WERI-Rb-1 (cell line): ENCODE data around the gene UBE2J1.

Source experiments
- DNase-seq: peaks from one replicate; pipeline ENCODE4 v3.0.0-alpha.2; 2020
- H3K27ac ChIP-seq: fragments of 250-450 bp; sonication (Bioruptor Pico); 2 replicates; pipeline ENCODE4 v1.5.1; 2020; ENCODE audit warnings: mild to moderate bottlenecking, moderate library complexity
- H3K27me3 ChIP-seq: fragments of 250-450 bp; sonication (Bioruptor Pico); 2 replicates; pipeline ENCODE4 v1.5.1; 2021; ENCODE audit warnings: mild to moderate bottlenecking, low read depth, moderate library complexity; ENCODE audit not compliant: insufficient read depth, severe bottlenecking
- H3K36me3 ChIP-seq: fragments of 250-450 bp; sonication (Bioruptor Pico); 2 replicates; pipeline ENCODE4 v1.5.1; 2020; ENCODE audit warnings: mild to moderate bottlenecking, moderate library complexity
- H3K4me3 ChIP-seq: 2 replicates; pipeline ENCODE4 v1.5.1; 2011; ENCODE audit warnings: low read depth, mild to moderate bottlenecking, control low read depth, low read length
- H3K9me3 ChIP-seq: fragments of 250-450 bp; sonication (Bioruptor Pico); 2 replicates; pipeline ENCODE4 v1.5.1; 2021; ENCODE audit warnings: mild to moderate bottlenecking, moderate library complexity; ENCODE audit not compliant: severe bottlenecking
- TF ChIP-seq, protein P1 (sequence below): IDR thresholded peaks from 2 replicates; pipeline ENCODE4 v1.5.1; 2011; ENCODE audit warnings: low read depth, mild to moderate bottlenecking, control low read depth, inconsistent platforms, low read length

UBE2J1 gene

DNA sequence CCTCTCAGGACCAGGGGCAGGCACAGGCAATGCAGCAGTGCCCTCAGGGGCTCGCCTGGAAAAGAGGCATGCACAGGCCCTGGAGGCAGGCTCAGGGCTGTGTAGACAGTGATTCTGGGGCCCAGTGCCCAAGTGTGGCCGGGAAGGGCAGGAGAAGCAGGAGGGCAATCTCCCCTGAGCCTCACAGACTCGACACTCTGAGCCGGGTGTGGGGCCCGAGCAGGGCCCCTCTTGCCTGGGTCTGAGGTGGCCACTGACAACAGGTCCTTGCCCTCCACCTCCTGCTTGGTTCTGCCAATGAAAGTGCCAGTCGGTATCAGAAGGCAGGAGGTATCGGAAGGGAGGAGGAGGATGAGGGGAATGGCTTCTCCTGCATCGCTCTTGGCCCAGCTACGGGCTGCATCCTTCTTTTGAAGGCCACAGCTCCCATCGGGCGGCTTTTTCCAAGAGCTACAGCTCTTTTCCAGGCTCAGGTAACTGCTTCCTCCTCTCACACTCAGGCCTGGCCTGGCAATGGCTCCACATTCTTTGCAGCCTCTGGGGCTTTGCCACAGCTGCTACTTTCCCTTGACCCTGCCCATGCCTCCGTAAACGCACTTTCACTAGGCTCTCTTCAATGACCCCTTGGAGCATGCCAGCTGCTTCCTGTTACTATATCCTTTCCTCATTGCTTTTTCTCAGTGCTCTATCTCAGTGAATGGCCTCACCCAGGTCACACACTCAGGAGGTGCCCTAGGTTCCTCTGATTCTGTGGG lies 61.9 kb downstream of the UBE2J1 start:
- no peak for DNase-seq
- no peaks in the 10 kb centered on the region for H3K9me3 ChIP-seq
- no peaks in the 10 kb centered on the region for H3K27me3 ChIP-seq
- no peaks in the 10 kb centered on the region for H3K36me3 ChIP-seq
- H3K4me3 ChIP-seq: no peak overlapping the region
- TF ChIP-seq, protein P1, sequence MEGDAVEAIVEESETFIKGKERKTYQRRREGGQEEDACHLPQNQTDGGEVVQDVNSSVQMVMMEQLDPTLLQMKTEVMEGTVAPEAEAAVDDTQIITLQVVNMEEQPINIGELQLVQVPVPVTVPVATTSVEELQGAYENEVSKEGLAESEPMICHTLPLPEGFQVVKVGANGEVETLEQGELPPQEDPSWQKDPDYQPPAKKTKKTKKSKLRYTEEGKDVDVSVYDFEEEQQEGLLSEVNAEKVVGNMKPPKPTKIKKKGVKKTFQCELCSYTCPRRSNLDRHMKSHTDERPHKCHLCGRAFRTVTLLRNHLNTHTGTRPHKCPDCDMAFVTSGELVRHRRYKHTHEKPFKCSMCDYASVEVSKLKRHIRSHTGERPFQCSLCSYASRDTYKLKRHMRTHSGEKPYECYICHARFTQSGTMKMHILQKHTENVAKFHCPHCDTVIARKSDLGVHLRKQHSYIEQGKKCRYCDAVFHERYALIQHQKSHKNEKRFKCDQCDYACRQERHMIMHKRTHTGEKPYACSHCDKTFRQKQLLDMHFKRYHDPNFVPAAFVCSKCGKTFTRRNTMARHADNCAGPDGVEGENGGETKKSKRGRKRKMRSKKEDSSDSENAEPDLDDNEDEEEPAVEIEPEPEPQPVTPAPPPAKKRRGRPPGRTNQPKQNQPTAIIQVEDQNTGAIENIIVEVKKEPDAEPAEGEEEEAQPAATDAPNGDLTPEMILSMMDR: no peak
- no peak overlapping the region for H3K27ac ChIP-seq

DNA sequence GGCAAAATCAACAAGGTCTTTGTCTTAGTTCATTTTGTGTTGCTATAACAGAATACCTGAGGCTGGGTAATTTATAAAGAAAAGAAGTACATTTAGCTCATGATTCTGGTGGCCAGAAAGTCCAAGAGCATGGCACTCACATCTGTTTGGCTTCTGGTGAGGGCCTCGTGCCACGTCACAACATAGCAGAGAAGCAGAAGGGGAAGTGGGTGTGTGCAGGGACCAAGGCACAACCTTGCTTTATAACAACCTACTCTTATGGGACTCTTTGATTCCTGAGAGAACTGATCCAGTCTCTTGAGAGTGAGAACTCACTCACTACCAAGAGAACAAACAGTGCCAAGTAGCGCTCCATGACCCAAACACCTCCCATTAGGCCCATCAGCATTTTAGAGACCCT lies 62.8 kb downstream of the UBE2J1 start:
- Histone ChIP-seq H3K4me3 (no peak overlapping the region), H3K27me3 (no peaks in the 10 kb centered on the region), H3K9me3 (no peaks in the 10 kb centered on the region), H3K36me3 (no peaks in the 10 kb centered on the region), H3K27ac (no peak overlapping the region)
- DNase-seq: no peak
- TF ChIP-seq, protein P1: no peak

DNA sequence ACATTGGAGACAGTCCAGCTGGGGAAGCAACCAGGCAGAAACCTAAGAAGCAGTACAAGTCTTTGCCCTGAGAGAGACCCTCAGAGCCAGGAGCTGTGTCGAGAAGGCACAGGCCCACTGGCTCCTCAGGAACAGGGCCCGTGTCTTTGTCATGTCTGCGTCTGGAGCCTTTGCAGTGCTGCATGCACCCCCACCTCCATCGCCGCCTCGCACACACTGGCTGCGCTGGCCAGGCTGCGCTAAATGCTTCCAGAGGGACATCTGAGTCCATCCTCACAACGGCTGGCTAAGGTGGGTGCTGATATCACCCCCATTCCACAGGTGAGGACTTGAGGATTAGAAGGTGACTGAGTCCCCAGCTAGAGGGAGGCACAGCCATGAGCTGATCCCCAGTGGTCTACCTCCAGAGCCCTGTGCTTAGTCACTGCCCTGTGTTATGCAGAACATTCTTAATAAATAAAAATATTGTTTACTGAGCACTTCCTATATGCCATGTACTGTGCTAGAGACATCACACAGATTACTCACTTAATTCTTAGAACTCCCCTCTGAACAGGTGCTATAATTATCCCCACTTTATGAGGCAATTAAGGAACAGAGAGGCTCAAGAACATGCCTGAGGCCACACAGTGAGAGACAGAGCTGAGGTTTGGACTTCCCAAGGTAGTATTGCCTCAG lies 65.0 kb downstream of the UBE2J1 start:
- no peaks in the 10 kb centered on the region for H3K36me3 ChIP-seq
- H3K9me3 ChIP-seq: no peaks in the 10 kb centered on the region
- H3K4me3 ChIP-seq: no peak overlapping the region
- TF ChIP-seq, protein P1: no peak
- H3K27ac ChIP-seq: no peak overlapping the region
- no peaks in the 10 kb centered on the region for H3K27me3 ChIP-seq
- no peak for DNase-seq

DNA sequence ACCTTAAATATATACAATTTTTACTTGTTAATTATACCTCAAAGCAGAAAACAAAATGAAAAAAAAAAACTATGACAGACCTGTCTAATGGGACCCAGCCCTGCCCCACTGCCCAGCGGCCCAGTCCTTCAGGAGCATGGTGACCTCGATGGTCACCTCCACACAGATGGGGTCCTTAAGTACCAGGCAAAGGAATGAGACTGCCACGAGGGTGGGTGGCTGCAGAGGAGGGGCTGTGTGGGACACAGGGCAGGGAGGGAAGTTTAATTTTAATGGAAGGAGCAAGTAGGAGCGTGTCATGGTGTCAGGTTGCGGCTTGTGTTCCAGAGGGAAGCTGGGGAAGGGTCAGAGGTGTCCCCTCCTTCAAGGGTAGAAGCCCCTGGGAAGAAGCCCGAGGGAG lies 66.0 kb downstream of the UBE2J1 start:
- H3K4me3 ChIP-seq: no peak overlapping the region
- DNase-seq: no peak
- TF ChIP-seq, protein P1: no peak
- H3K36me3 ChIP-seq: no peaks in the 10 kb centered on the region
- no peak overlapping the region for H3K27ac ChIP-seq
- no peaks in the 10 kb centered on the region for H3K9me3 ChIP-seq
- H3K27me3 ChIP-seq: no peaks in the 10 kb centered on the region

DNA sequence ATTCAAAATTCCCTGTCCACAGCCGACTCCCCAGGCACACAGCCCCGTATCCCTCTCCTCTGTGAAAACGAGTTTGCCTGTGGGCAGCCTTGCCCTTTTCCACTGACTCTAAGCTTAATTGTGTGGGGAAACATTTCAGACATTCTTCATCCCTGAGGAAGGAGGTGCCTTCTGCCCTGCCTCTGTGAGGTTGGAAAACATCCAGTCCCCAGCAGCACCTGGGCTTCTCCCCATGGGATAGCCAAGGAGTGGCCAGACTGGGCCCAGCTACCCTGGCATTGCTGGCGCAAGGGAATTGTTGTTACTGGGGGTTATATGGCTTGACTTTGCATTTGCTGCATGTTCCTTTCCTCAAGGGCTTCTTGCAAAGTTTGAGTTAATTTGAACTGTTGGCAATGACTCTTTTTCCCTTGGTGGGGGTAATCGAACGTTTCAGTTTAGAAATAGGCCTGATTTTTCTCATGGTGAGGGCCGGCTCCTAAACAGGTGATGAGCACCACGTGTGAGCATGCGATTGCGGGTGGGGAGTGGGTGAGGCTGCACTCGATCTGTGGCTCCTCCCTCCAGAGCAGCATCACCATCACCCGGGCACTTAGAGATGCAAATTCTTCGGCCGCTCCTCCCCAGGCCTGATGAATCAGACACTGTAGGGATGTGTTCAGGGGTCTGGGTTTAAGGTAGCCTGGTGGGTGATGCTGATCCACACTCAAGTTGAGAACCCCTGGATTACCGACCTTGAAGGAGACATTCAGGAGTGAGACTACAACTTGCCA lies 67.4 kb downstream of the UBE2J1 start:
- H3K4me3 ChIP-seq: no peak overlapping the region
- H3K27ac ChIP-seq: no peak overlapping the region
- H3K27me3 ChIP-seq: no peaks in the 10 kb centered on the region
- DNase-seq: no peak
- TF ChIP-seq, protein P1: no peak
- no peaks in the 10 kb centered on the region for H3K9me3 ChIP-seq
- H3K36me3 ChIP-seq: no peaks in the 10 kb centered on the region
